Measurements from ENCODE around the gene RCOR3. TPM values are rescaled to one million over a fixed set of nuclear protein-coding genes. Genes with fewer than 3 reads are reported as not detected.
"Not testable (repeated sequence)": the region's sequence is repeated elsewhere in the genome, so short reads cannot be mapped to it uniquely, and the experiment has no call there.

Gene RCOR3
- total RNA-seq, 1 experiment from 2014 or later: 39.0 TPM

DNA sequence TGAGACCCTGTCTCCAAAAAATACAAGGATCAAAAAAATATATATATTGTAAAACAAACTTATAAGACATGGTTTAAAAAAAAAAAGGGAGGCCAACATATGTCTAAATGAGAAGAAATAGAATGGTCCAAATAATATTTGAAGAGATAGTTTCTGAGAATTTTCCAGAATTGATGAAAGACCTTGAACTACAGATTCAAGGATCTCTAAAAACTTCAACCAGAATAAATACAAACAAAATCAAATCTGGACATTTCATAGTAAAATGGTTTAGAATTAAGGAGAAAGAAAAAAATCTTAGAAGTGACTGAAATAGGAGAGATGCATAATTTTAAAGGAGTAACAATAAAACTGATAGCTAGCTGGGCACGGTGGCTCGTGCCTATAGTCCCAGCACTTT, 45.5 kb upstream of the RCOR3 start:
- no peak overlapping the region for H3K4me3 ChIP-seq (ENCODE audit: low read depth, low read length, poor library complexity, severe bottlenecking)
- H3K27ac ChIP-seq (ENCODE audit: low read depth, low read length, poor library complexity, severe bottlenecking): no peak overlapping the region
- H3K27me3 ChIP-seq (replicated peaks; ENCODE audit: insufficient read depth, low read depth, low read length, poor library complexity): peaks cover 10% of the 10 kb centered on the region
- DNase-seq (ENCODE audit: low spot score): no peak
- no peaks in the 10 kb centered on the region for H3K9me3 ChIP-seq (ENCODE audit: low read depth, low read length, poor library complexity, severe bottlenecking)
- intact Hi-C loops (cut with micrococcal nuclease; ENCODE audit: unreplicated experiment): no loop called here
- no TSS peak for BruUV-seq (replicated peaks)
- ChIA-PET CTCF (no interaction called here), POLR2A (ENCODE audit: low non-redundant PET) (no interaction called here)
- no peaks in the 10 kb centered on the region for H3K36me3 ChIP-seq (ENCODE audit: insufficient read depth, low read length, poor library complexity, severe bottlenecking)
- no peaks in the 10 kb centered on the region for H3K4me1 ChIP-seq (ENCODE audit: insufficient read depth, low read length, poor library complexity, severe bottlenecking)
- no peak for TF ChIP-seq EZH2 (IDR thresholded peaks at IDR 0.05; ENCODE audit: borderline replicate concordance, low read depth, low read length, poor library complexity, severe bottlenecking)
- TF ChIP-seq, protein P1, sequence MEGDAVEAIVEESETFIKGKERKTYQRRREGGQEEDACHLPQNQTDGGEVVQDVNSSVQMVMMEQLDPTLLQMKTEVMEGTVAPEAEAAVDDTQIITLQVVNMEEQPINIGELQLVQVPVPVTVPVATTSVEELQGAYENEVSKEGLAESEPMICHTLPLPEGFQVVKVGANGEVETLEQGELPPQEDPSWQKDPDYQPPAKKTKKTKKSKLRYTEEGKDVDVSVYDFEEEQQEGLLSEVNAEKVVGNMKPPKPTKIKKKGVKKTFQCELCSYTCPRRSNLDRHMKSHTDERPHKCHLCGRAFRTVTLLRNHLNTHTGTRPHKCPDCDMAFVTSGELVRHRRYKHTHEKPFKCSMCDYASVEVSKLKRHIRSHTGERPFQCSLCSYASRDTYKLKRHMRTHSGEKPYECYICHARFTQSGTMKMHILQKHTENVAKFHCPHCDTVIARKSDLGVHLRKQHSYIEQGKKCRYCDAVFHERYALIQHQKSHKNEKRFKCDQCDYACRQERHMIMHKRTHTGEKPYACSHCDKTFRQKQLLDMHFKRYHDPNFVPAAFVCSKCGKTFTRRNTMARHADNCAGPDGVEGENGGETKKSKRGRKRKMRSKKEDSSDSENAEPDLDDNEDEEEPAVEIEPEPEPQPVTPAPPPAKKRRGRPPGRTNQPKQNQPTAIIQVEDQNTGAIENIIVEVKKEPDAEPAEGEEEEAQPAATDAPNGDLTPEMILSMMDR (conservative IDR thresholded peaks at IDR 0.05; ENCODE audit: low read depth, low read length): no peak

DNA sequence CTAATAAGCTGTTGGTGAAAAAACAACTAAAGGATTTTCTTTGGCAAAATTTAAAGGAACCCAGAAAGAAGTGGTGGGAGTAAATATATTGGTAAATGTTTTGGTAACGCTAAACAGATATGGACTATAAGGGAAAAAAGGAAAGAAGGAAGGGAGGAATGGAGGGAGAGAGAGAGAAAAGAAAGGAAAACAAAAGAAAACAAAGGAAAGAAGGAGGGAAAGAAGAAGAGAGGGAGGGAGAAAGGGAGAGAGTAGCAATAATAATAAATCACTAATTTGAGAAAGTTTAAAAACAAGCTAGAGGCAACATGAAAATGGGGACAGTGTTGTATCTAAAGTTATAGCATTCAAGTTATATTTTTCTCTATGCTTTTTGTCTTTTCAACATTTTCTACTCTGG, 43.6 kb upstream of the RCOR3 start:
- no TSS peak for BruUV-seq (replicated peaks)
- no peaks in the 10 kb centered on the region for H3K36me3 ChIP-seq (ENCODE audit: insufficient read depth, low read length, poor library complexity, severe bottlenecking)
- intact Hi-C loops (cut with micrococcal nuclease; ENCODE audit: unreplicated experiment): no loop called here
- TF ChIP-seq EZH2 (IDR thresholded peaks at IDR 0.05; ENCODE audit: borderline replicate concordance, low read depth, low read length, poor library complexity, severe bottlenecking): no peak
- TF ChIP-seq, protein P1 (conservative IDR thresholded peaks at IDR 0.05; ENCODE audit: low read depth, low read length): no peak
- DNase-seq (ENCODE audit: low spot score): no peak
- ChIA-PET POLR2A (ENCODE audit: low non-redundant PET) (no interaction called here), CTCF (no interaction called here)
- H3K27ac ChIP-seq (ENCODE audit: low read depth, low read length, poor library complexity, severe bottlenecking): no peak overlapping the region
- peaks cover 15% of the 10 kb centered on the region for H3K27me3 ChIP-seq (replicated peaks; ENCODE audit: insufficient read depth, low read depth, low read length, poor library complexity)
- H3K4me1 ChIP-seq (ENCODE audit: insufficient read depth, low read length, poor library complexity, severe bottlenecking): no peaks in the 10 kb centered on the region
- no peak overlapping the region for H3K4me3 ChIP-seq (ENCODE audit: low read depth, low read length, poor library complexity, severe bottlenecking)
- no peaks in the 10 kb centered on the region for H3K9me3 ChIP-seq (ENCODE audit: low read depth, low read length, poor library complexity, severe bottlenecking)

DNA sequence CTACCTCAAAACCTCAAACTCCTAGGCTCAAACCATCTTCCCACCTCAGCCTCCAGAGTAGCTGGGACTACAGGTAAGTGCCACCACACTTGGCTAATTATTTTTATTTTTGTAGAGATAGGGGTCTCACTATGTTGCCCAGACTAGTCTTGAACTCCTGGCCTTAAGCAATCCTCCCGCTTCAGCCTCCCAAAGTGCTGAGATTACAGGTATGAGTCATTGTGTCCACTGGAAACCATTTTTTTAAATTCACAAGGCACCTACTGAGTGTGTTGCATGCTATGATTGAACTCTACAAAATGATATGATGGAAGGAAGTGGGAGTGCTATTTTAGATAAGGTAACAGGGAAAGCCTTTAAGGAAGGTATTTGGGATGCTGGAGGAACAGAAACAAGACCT, 41.8 kb upstream of the RCOR3 start:
- POLR2A ChIA-PET (ENCODE audit: low non-redundant PET): no interaction called here

DNA sequence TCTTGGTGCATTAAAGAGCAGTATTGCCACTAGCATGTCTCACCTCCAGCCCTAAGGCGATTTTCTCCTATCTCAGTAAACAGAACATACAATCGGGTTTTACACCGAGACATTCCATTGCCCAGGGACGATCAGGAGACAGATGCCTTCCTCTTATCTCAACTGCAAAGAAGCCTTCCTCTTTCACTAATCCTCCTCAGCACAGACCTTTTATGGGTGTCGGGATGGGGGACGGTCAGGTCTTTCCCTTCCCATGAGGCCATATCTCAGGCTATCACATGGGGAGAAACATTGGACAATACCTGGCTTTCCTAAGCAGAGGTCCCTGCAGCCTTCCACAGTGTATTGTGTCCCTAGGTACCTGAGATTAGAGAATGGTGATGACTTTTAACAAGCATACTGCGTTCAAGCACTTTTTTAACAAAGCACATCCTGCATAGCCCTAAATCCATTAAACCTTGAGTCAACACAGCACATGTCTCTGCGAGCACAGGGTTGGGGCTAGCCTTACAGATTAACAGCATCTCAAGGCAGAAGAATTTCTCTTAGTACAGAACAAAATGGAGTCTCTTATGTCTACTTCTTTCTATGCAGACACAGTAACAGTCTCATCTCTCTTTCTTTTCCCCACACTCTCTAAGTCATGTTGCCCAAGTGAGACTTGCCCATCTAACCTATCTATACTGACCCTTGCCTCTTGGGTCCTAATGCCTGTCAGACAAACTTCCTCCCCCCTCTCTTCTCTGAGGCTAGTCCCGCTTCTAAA, 36.5 kb upstream of the RCOR3 start:
- BruUV-seq (replicated peaks); H3K4me3 ChIP-seq (ENCODE audit: low read depth, low read length, poor library complexity, severe bottlenecking); H3K36me3 ChIP-seq (ENCODE audit: insufficient read depth, low read length, poor library complexity, severe bottlenecking); intact Hi-C loops (cut with micrococcal nuclease; ENCODE audit: unreplicated experiment); CTCF ChIA-PET; H3K4me1 ChIP-seq (ENCODE audit: insufficient read depth, low read length, poor library complexity, severe bottlenecking); DNase-seq (ENCODE audit: low spot score); POLR2A ChIA-PET (ENCODE audit: low non-redundant PET); H3K9me3 ChIP-seq (ENCODE audit: low read depth, low read length, poor library complexity, severe bottlenecking); H3K27ac ChIP-seq (ENCODE audit: low read depth, low read length, poor library complexity, severe bottlenecking): not testable (repeated sequence)
- H3K27me3 ChIP-seq (replicated peaks; ENCODE audit: insufficient read depth, low read depth, low read length, poor library complexity): peaks cover 11% of the 10 kb centered on the region

More for the DNA sequence above, 41.8 kb upstream of the RCOR3 start:
- H3K4me3 ChIP-seq (ENCODE audit: low read depth, low read length, poor library complexity, severe bottlenecking): no peak overlapping the region
- BruUV-seq (replicated peaks): no TSS peak
- no peak for DNase-seq (ENCODE audit: low spot score)
- CTCF ChIA-PET: no interaction called here
- no peak overlapping the region for H3K27ac ChIP-seq (ENCODE audit: low read depth, low read length, poor library complexity, severe bottlenecking)
- H3K4me1 ChIP-seq (ENCODE audit: insufficient read depth, low read length, poor library complexity, severe bottlenecking): no peaks in the 10 kb centered on the region
- intact Hi-C loops (cut with micrococcal nuclease; ENCODE audit: unreplicated experiment): no loop called here
- H3K36me3 ChIP-seq (ENCODE audit: insufficient read depth, low read length, poor library complexity, severe bottlenecking): no peaks in the 10 kb centered on the region
- no peaks in the 10 kb centered on the region for H3K9me3 ChIP-seq (ENCODE audit: low read depth, low read length, poor library complexity, severe bottlenecking)
- TF ChIP-seq, protein P1 (conservative IDR thresholded peaks at IDR 0.05; ENCODE audit: low read depth, low read length): no peak
- TF ChIP-seq EZH2 (IDR thresholded peaks at IDR 0.05; ENCODE audit: borderline replicate concordance, low read depth, low read length, poor library complexity, severe bottlenecking): no peak
- peaks cover 15% of the 10 kb centered on the region for H3K27me3 ChIP-seq (replicated peaks; ENCODE audit: insufficient read depth, low read depth, low read length, poor library complexity)

DNA sequence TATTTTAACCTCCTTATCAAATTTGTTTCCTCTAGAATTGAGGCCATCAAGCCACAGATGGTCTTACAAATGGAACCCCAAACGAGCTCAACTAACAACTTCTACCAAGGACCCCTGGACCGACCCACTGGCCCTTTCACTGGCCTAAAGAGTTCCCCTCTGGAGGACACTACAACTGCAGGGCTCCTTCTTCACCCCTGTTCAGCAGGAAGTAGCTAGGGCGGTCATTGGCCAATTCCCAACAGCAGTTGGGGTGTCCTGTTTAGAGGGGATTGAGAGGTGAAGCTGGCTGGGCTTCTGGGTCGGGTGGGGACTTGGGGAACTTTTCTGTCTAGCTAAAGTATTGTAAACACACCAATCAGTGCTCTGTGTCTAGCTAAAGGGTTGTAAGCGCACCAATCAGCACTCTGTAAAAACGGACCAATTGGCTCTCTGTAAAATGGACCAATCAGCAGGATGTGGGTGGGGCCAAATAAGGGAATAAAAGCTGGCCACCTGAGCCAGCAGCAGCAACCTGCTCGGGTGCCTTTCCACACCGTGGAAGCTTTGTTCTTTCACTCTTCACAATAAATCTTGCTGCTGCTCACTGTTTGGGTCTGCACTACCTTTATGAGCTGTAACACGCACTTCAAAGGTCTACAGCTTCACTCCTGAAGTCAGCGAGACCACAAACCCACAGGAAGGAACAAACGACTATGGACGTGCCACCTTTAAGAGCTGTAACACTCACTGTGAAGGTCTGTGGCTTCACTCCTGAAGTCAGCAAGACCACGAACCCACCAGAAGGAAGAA, 30.4 kb upstream of the RCOR3 start:
- H3K27ac ChIP-seq (ENCODE audit: low read depth, low read length, poor library complexity, severe bottlenecking); H3K36me3 ChIP-seq (ENCODE audit: insufficient read depth, low read length, poor library complexity, severe bottlenecking); CTCF ChIA-PET; H3K4me3 ChIP-seq (ENCODE audit: low read depth, low read length, poor library complexity, severe bottlenecking); DNase-seq (ENCODE audit: low spot score); POLR2A ChIA-PET (ENCODE audit: low non-redundant PET); intact Hi-C loops (cut with micrococcal nuclease; ENCODE audit: unreplicated experiment); H3K9me3 ChIP-seq (ENCODE audit: low read depth, low read length, poor library complexity, severe bottlenecking); H3K27me3 ChIP-seq (replicated peaks; ENCODE audit: insufficient read depth, low read depth, low read length, poor library complexity); BruUV-seq (replicated peaks); H3K4me1 ChIP-seq (ENCODE audit: insufficient read depth, low read length, poor library complexity, severe bottlenecking): not testable (repeated sequence)

All from A673 (cell line).